HUES64 (cell line): Measurements from ENCODE around the gene GPR158.

ENCODE experiments used
- H3K27ac ChIP-seq: 2 replicates; pipeline ENCODE4 v1.7.0; 2013; ENCODE audit warnings: low read depth, low read length, inconsistent platforms
- H3K27me3 ChIP-seq: 2 replicates; pipeline ENCODE4 v1.6.1; 2013; ENCODE audit warnings: mild to moderate bottlenecking, low read length; ENCODE audit not compliant: insufficient read depth
- H3K36me3 ChIP-seq: 2 replicates; pipeline ENCODE4 v1.6.1; 2013; ENCODE audit warnings: mild to moderate bottlenecking, low read length; ENCODE audit not compliant: insufficient read depth
- H3K4me1 ChIP-seq: 2 replicates; pipeline ENCODE4 v1.6.1; 2013; ENCODE audit warnings: mild to moderate bottlenecking, low read length, moderate library complexity; ENCODE audit not compliant: insufficient read depth
- H3K4me3 ChIP-seq: 2 replicates; pipeline ENCODE4 v1.5.1; 2013; ENCODE audit warnings: mild to moderate bottlenecking, low read length, moderate library complexity
- H3K9ac ChIP-seq: 2 replicates; pipeline ENCODE4 v1.6.1; 2013; ENCODE audit warnings: mild to moderate bottlenecking, low read depth, low read length
- H3K9me3 ChIP-seq: 2 replicates; pipeline ENCODE4 v1.6.1; 2013; ENCODE audit warnings: low read depth, low read length; ENCODE audit not compliant: insufficient read depth
- WGBS: fragments of 150-250, 120-280 bp; methylation state at CpG from one replicate; pipeline ENCODE4 v1.1.7; 2013; ENCODE audit warnings: missing lambda C conversion rate; 5-methylcytosine and 5-hydroxymethylcytosine counted together

Gene GPR158

GRCh38 chr10:25575343-25575742 lies 400.5 kb downstream of the GPR158 start:
- no peak overlapping the region for H3K27ac ChIP-seq
- H3K9me3 ChIP-seq: no peaks in the 10 kb centered on the region
- H3K4me3 ChIP-seq: no peak overlapping the region
- H3K9ac ChIP-seq: no peak overlapping the region
- H3K36me3 ChIP-seq: no peaks in the 10 kb centered on the region
- H3K27me3 ChIP-seq: no peaks in the 10 kb centered on the region
- no peaks in the 10 kb centered on the region for H3K4me1 ChIP-seq
- WGBS: 74% methylated on average over 7 of the region's 7 CpGs

GRCh38 chr10:25578061-25578460 lies 403.3 kb downstream of the GPR158 start:
- H3K9me3 ChIP-seq: no peaks in the 10 kb centered on the region
- no peaks in the 10 kb centered on the region for H3K36me3 ChIP-seq
- no peak overlapping the region for H3K9ac ChIP-seq
- H3K4me1 ChIP-seq: no peaks in the 10 kb centered on the region
- no peaks in the 10 kb centered on the region for H3K27me3 ChIP-seq
- 89% methylated on average over 4 of the region's 4 CpGs for WGBS
- no peak overlapping the region for H3K4me3 ChIP-seq
- no peak overlapping the region for H3K27ac ChIP-seq

- WGBS: 92% methylated on average over 6 of the region's 6 CpGs
- H3K27ac ChIP-seq: no peak overlapping the region
- no peaks in the 10 kb centered on the region for H3K4me1 ChIP-seq
- no peak overlapping the region for H3K9ac ChIP-seq
- H3K4me3 ChIP-seq: no peak overlapping the region
- H3K27me3 ChIP-seq: no peaks in the 10 kb centered on the region
- peaks cover 2% of the 10 kb centered on the region; the same call in 1 of the 2 replicates for H3K9me3 ChIP-seq
- H3K36me3 ChIP-seq: no peaks in the 10 kb centered on the region
These were observed 408.2 kb downstream of the GPR158 start for GRCh38 chr10:25582961-25583360.

- Histone ChIP-seq H3K4me3 (no peak overlapping the region), H3K9me3 (no peaks in the 10 kb centered on the region), H3K27me3 (no peaks in the 10 kb centered on the region), H3K27ac (no peak overlapping the region), H3K4me1 (no peaks in the 10 kb centered on the region), H3K36me3 (no peaks in the 10 kb centered on the region), H3K9ac (no peak overlapping the region)
- 89% methylated on average over 4 of the region's 4 CpGs for WGBS
These were observed 425.9 kb downstream of the GPR158 start for GRCh38 chr10:25600651-25601050.

GRCh38 chr10:25604591-25604990 lies 429.8 kb downstream of the GPR158 start:
- WGBS: 82% methylated on average over 4 of the region's 4 CpGs
- no peaks in the 10 kb centered on the region for H3K4me1 ChIP-seq
- no peaks in the 10 kb centered on the region for H3K36me3 ChIP-seq

GRCh38 chr10:25614652-25615051 lies 439.9 kb downstream of the GPR158 start:
- no peaks in the 10 kb centered on the region for H3K36me3 ChIP-seq
- no peaks in the 10 kb centered on the region for H3K9me3 ChIP-seq
- no peak overlapping the region for H3K9ac ChIP-seq
- H3K27me3 ChIP-seq: no peaks in the 10 kb centered on the region
- no peak overlapping the region for H3K4me3 ChIP-seq
- H3K27ac ChIP-seq: no peak overlapping the region
- 93% methylated on average over 2 of the region's 2 CpGs for WGBS
- no peaks in the 10 kb centered on the region for H3K4me1 ChIP-seq

More at GRCh38 chr10:25604591-25604990, 429.8 kb downstream of the GPR158 start:
- Histone ChIP-seq H3K4me3 (no peak overlapping the region), H3K9ac (no peak overlapping the region), H3K27me3 (no peaks in the 10 kb centered on the region), H3K9me3 (no peaks in the 10 kb centered on the region), H3K27ac (no peak overlapping the region)

- no peaks in the 10 kb centered on the region for H3K27me3 ChIP-seq
- H3K4me3 ChIP-seq: no peak overlapping the region
- no peaks in the 10 kb centered on the region for H3K9me3 ChIP-seq
- no peak overlapping the region for H3K27ac ChIP-seq
- H3K9ac ChIP-seq: no peak overlapping the region
- WGBS: 96% methylated on average over 5 of the region's 5 CpGs
- H3K36me3 ChIP-seq: no peaks in the 10 kb centered on the region
- no peaks in the 10 kb centered on the region for H3K4me1 ChIP-seq
These were observed 441.1 kb downstream of the GPR158 start for GRCh38 chr10:25615926-25616325.

- Histone ChIP-seq H3K9ac (no peak overlapping the region), H3K36me3 (no peaks in the 10 kb centered on the region), H3K4me3 (no peak overlapping the region), H3K4me1 (no peaks in the 10 kb centered on the region), H3K9me3 (no peaks in the 10 kb centered on the region), H3K27me3 (no peaks in the 10 kb centered on the region), H3K27ac (no peak overlapping the region)
- WGBS: no CpG with 5 or more reads among the region's 1 CpG
These were observed 442.2 kb downstream of the GPR158 start for GRCh38 chr10:25616903-25617592.

GRCh38 chr10:25627606-25628005 lies 452.8 kb downstream of the GPR158 start:
- H3K9ac ChIP-seq: no peak overlapping the region
- no peaks in the 10 kb centered on the region for H3K9me3 ChIP-seq
- WGBS: 93% methylated on average over 3 of the region's 3 CpGs
- no peak overlapping the region for H3K27ac ChIP-seq
- H3K4me1 ChIP-seq: no peaks in the 10 kb centered on the region
- H3K27me3 ChIP-seq: no peaks in the 10 kb centered on the region
- H3K36me3 ChIP-seq: no peaks in the 10 kb centered on the region
- no peak overlapping the region for H3K4me3 ChIP-seq

GRCh38 chr10:25629333-25629732 lies 454.5 kb downstream of the GPR158 start:
- H3K9me3 ChIP-seq: no peaks in the 10 kb centered on the region
- no peak overlapping the region for H3K4me3 ChIP-seq
- H3K9ac ChIP-seq: no peak overlapping the region
- H3K4me1 ChIP-seq: no peaks in the 10 kb centered on the region
- H3K36me3 ChIP-seq: no peaks in the 10 kb centered on the region
- no peak overlapping the region for H3K27ac ChIP-seq
- no peaks in the 10 kb centered on the region for H3K27me3 ChIP-seq

GRCh38 chr10:25631471-25631870 lies 456.7 kb downstream of the GPR158 start:
- H3K4me1 ChIP-seq: no peaks in the 10 kb centered on the region
- no peaks in the 10 kb centered on the region for H3K36me3 ChIP-seq
- H3K9me3 ChIP-seq: no peaks in the 10 kb centered on the region
- 97% methylated on average over 4 of the region's 4 CpGs for WGBS
- no peaks in the 10 kb centered on the region for H3K27me3 ChIP-seq
- no peak overlapping the region for H3K9ac ChIP-seq
- no peak overlapping the region for H3K4me3 ChIP-seq
- H3K27ac ChIP-seq: no peak overlapping the region

GRCh38 chr10:25632802-25633201 lies 458.0 kb downstream of the GPR158 start:
- WGBS: 94% methylated on average over 5 of the region's 5 CpGs
- H3K27ac ChIP-seq: no peak overlapping the region
- H3K4me1 ChIP-seq: no peaks in the 10 kb centered on the region
- no peak overlapping the region for H3K9ac ChIP-seq
- no peaks in the 10 kb centered on the region for H3K27me3 ChIP-seq
- no peaks in the 10 kb centered on the region for H3K9me3 ChIP-seq
- H3K36me3 ChIP-seq: no peaks in the 10 kb centered on the region
- no peak overlapping the region for H3K4me3 ChIP-seq
